ENCODE measurements around the gene CTBP1.

The CTBP1 gene

GRCh38 chr4:1249731-1250526, 999 bp upstream of the CTBP1 start:
- H3K4me3 ChIP-seq (ENCODE audit: low read depth, low read length), result peak overlapping the region; percentile 64
- DNase-seq (ENCODE audit: low read depth), result no peak
- TF ChIP-seq MAX (IDR thresholded peaks at IDR 0.05; ENCODE audit: low read depth, low read length), result no peak
- TF ChIP-seq MYC (IDR thresholded peaks at IDR 0.05; ENCODE audit: low read depth, low read length), result no peak
- TF ChIP-seq, protein P1, sequence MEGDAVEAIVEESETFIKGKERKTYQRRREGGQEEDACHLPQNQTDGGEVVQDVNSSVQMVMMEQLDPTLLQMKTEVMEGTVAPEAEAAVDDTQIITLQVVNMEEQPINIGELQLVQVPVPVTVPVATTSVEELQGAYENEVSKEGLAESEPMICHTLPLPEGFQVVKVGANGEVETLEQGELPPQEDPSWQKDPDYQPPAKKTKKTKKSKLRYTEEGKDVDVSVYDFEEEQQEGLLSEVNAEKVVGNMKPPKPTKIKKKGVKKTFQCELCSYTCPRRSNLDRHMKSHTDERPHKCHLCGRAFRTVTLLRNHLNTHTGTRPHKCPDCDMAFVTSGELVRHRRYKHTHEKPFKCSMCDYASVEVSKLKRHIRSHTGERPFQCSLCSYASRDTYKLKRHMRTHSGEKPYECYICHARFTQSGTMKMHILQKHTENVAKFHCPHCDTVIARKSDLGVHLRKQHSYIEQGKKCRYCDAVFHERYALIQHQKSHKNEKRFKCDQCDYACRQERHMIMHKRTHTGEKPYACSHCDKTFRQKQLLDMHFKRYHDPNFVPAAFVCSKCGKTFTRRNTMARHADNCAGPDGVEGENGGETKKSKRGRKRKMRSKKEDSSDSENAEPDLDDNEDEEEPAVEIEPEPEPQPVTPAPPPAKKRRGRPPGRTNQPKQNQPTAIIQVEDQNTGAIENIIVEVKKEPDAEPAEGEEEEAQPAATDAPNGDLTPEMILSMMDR (IDR thresholded peaks at IDR 0.05; ENCODE audit: low read depth, low read length), result no peak
- TF ChIP-seq POLR2A (IDR thresholded peaks at IDR 0.05; ENCODE audit: extremely low read depth, insufficient read length), result no peak

- TF ChIP-seq MYC (IDR thresholded peaks at IDR 0.05; ENCODE audit: low read depth, low read length) (peak; percentile 35; the same call in 1 of the 2 replicates), MAX (IDR thresholded peaks at IDR 0.05; ENCODE audit: low read depth, low read length) (peak; percentile 31; the same call in 1 of the 2 replicates), POLR2A (IDR thresholded peaks at IDR 0.05; ENCODE audit: extremely low read depth, insufficient read length) (peak; percentile 53)
- TF ChIP-seq, protein P1 (IDR thresholded peaks at IDR 0.05; ENCODE audit: low read depth, low read length), result no peak
- peak overlapping the region; percentile 64 for H3K4me3 ChIP-seq (ENCODE audit: low read depth, low read length)
- peak; percentile 94 for DNase-seq (ENCODE audit: low read depth)
Observed at GRCh38 chr4:1249148-1249730, 309 bp upstream of the CTBP1 start.

GRCh38 chr4:1247864-1248244, 1.1 kb downstream of the CTBP1 start:
- peak overlapping the region; percentile 90 for H3K4me3 ChIP-seq (ENCODE audit: low read depth, low read length)
- no peak for DNase-seq (ENCODE audit: low read depth)
- TF ChIP-seq POLR2A (IDR thresholded peaks at IDR 0.05; ENCODE audit: extremely low read depth, insufficient read length) (no peak), MYC (IDR thresholded peaks at IDR 0.05; ENCODE audit: low read depth, low read length) (no peak), MAX (IDR thresholded peaks at IDR 0.05; ENCODE audit: low read depth, low read length) (no peak)
- TF ChIP-seq, protein P1 (IDR thresholded peaks at IDR 0.05; ENCODE audit: low read depth, low read length), result no peak

- peak overlapping the region; percentile 90 for H3K4me3 ChIP-seq (ENCODE audit: low read depth, low read length)
- peak; percentile 73 for DNase-seq (ENCODE audit: low read depth)
- TF ChIP-seq, protein P1 (IDR thresholded peaks at IDR 0.05; ENCODE audit: low read depth, low read length), result no peak
- TF ChIP-seq POLR2A (IDR thresholded peaks at IDR 0.05; ENCODE audit: extremely low read depth, insufficient read length), result no peak
- 0 out of 2 replicates have a peak, but pooled peaks have one; percentile 37 for TF ChIP-seq MYC (IDR thresholded peaks at IDR 0.05; ENCODE audit: low read depth, low read length)
- peak; percentile 40; the same call in 1 of the 2 replicates for TF ChIP-seq MAX (IDR thresholded peaks at IDR 0.05; ENCODE audit: low read depth, low read length)
Observed at GRCh38 chr4:1246901-1247863, 1.7 kb downstream of the CTBP1 start.

GRCh38 chr4:1246111-1246881, 2.6 kb downstream of the CTBP1 start:
- H3K4me3 ChIP-seq (ENCODE audit: low read depth, low read length), result peak overlapping the region; percentile 90
- TF ChIP-seq POLR2A (IDR thresholded peaks at IDR 0.05; ENCODE audit: extremely low read depth, insufficient read length), result no peak
- no peak for TF ChIP-seq MAX (IDR thresholded peaks at IDR 0.05; ENCODE audit: low read depth, low read length)
- TF ChIP-seq, protein P1 (IDR thresholded peaks at IDR 0.05; ENCODE audit: low read depth, low read length), result no peak
- no peak for TF ChIP-seq MYC (IDR thresholded peaks at IDR 0.05; ENCODE audit: low read depth, low read length)
- peak; percentile 58 for DNase-seq (ENCODE audit: low read depth)

Data from NB4 (cell line).